Sciatic nerve (tissue), 2 donors: Measurements from ENCODE around the gene RHOD. TPM values are rescaled to one million over a fixed set of nuclear protein-coding genes. Genes with fewer than 3 reads are reported as not detected.

Experiments
- ATAC-seq: fragments of 200-7000 bp; cut with Tn5 transposase; one replicate; pipeline ENCODE4 v1.9.1; 2020; ENCODE audit warnings: mild to moderate bottlenecking, moderate library complexity
- DNase-seq: peaks from one replicate; pipeline ENCODE4 v3.0.0-alpha.2; 2020; ENCODE audit warnings: low spot score
- intact Hi-C: fragments of 100-400 bp; cut with DNase I; formaldehyde crosslinking; loops from one replicate; pipeline ENCODE4 v1.14.2; 2022
- total RNA-seq: library from RNA; stranded (reverse); fragmentation: NEBNext Ultra II Directional; extraction: Animal tissue kit (Norgen Biotek cat#: 25700); gene quantifications from one replicate; pipeline ENCODE4 v1.2.1, GENCODE V29; 2021
- donor health status: DM: no; HTN: no; CAD: no.
- donor health status: DM: no; HTN: no; CAD: no.

Gene RHOD
- total RNA-seq, 1 donor from 2014 or later: 10.3 TPM

GRCh38 chr11:67030976-67031375 is 25.7 kb upstream of the RHOD start:
- no peak for ATAC-seq
- intact Hi-C loops: no loop called here
- DNase-seq: no peak

GRCh38 chr11:67031791-67032561 is 24.7 kb upstream of the RHOD start:
- no peak for ATAC-seq
- intact Hi-C loops: no loop called here
- DNase-seq: no peak

- no peak for DNase-seq
- peak; percentile 79 for ATAC-seq
- intact Hi-C loops: no loop called here
These were observed 23.7 kb upstream of the RHOD start for GRCh38 chr11:67032830-67033551.

- ATAC-seq: peak; percentile 73
- DNase-seq: no peak
- intact Hi-C loops: no loop called here
These were observed 22.9 kb upstream of the RHOD start for GRCh38 chr11:67033661-67034166.

- ATAC-seq (no peak), DNase-seq (no peak)
- intact Hi-C loops: no loop called here
These were observed 22.3 kb upstream of the RHOD start for GRCh38 chr11:67034350-67034749.

- ATAC-seq: no peak
- intact Hi-C loops: no loop called here
These were observed 16.5 kb upstream of the RHOD start for GRCh38 chr11:67040147-67040546.

GRCh38 chr11:67041602-67042001 is 15.0 kb upstream of the RHOD start:
- ATAC-seq (no peak), DNase-seq (no peak)
- intact Hi-C loops: no loop called here

More at GRCh38 chr11:67040147-67040546, 16.5 kb upstream of the RHOD start:
- no peak for DNase-seq

- DNase-seq: no peak
- intact Hi-C loops: no loop called here
These were observed 12.9 kb upstream of the RHOD start for GRCh38 chr11:67043572-67044349.

GRCh38 chr11:67044496-67044895 is 12.2 kb upstream of the RHOD start:
- intact Hi-C loops: no loop called here
- no peak for ATAC-seq
- no peak for DNase-seq

More at GRCh38 chr11:67043572-67044349, 12.9 kb upstream of the RHOD start:
- ATAC-seq: peak; percentile 29

- intact Hi-C loops: no loop called here
- DNase-seq (no peak), ATAC-seq (no peak)
These were observed 11.3 kb upstream of the RHOD start for GRCh38 chr11:67045314-67045713.

GRCh38 chr11:67048515-67049130 is 8.0 kb upstream of the RHOD start:
- DNase-seq (no peak), ATAC-seq (no peak)
- intact Hi-C loops: no loop called here

- no peak for DNase-seq
- no peak for ATAC-seq
- intact Hi-C loops: no loop called here
These were observed 6.5 kb upstream of the RHOD start for GRCh38 chr11:67050139-67050538.

GRCh38 chr11:67051180-67051893 is 5.3 kb upstream of the RHOD start:
- ATAC-seq (no peak), DNase-seq (no peak)
- intact Hi-C loops: no loop called here

GRCh38 chr11:67051945-67052488 is 4.6 kb upstream of the RHOD start:
- intact Hi-C loops: no loop called here

GRCh38 chr11:67052891-67053290 is 3.8 kb upstream of the RHOD start:
- DNase-seq (no peak), ATAC-seq (no peak)
- intact Hi-C loops: no loop called here

More at GRCh38 chr11:67051945-67052488, 4.6 kb upstream of the RHOD start:
- ATAC-seq (no peak), DNase-seq (no peak)

- intact Hi-C loops: no loop called here
- peak; percentile 55 for ATAC-seq
- DNase-seq: no peak
These were observed 2.7 kb upstream of the RHOD start for GRCh38 chr11:67053896-67054329.

- intact Hi-C loops: no loop called here
- DNase-seq (no peak), ATAC-seq (no peak)
These were observed 2.3 kb upstream of the RHOD start for GRCh38 chr11:67054346-67054835.
